GM18868 (cell line): ENCODE measurements around the gene RESP18.

Experiments
- ATAC-seq: cut with Tn5 transposase; IDR thresholded peaks from one replicate; pipeline ENCODE4 v1.9.1; 2021; ENCODE audit warnings: mild to moderate bottlenecking, moderate library complexity; ENCODE audit not compliant: unreplicated experiment

RESP18 gene

GRCh38 chr2:219332542-219332941 is at the start of gene RESP18:
RESP18 (minus strand) TSS chr2:219332744.
- ATAC-seq = no peak

- ATAC-seq = no peak
Observed at GRCh38 chr2:219381448-219381847, 48.9 kb upstream of the RESP18 start.

- no peak for ATAC-seq
Observed at GRCh38 chr2:219380926-219381325, 48.4 kb upstream of the RESP18 start.

GRCh38 chr2:219378163-219378851 is 45.8 kb upstream of the RESP18 start:
- no peak for ATAC-seq

GRCh38 chr2:219369447-219369861 is 36.9 kb upstream of the RESP18 start:
- ATAC-seq = no peak

- no peak for ATAC-seq
Observed at GRCh38 chr2:219368690-219369191, 36.2 kb upstream of the RESP18 start.

GRCh38 chr2:219362524-219363164 is 30.1 kb upstream of the RESP18 start:
- ATAC-seq = peak; percentile 95

GRCh38 chr2:219362072-219362471 is 29.5 kb upstream of the RESP18 start:
- ATAC-seq = peak; percentile 5

- no peak for ATAC-seq
Observed at GRCh38 chr2:219358170-219359075, 25.9 kb upstream of the RESP18 start.

- no peak for ATAC-seq
Observed at GRCh38 chr2:219356834-219357233, 24.3 kb upstream of the RESP18 start.

GRCh38 chr2:219354582-219354981 is 22.0 kb upstream of the RESP18 start:
- no peak for ATAC-seq

GRCh38 chr2:219353129-219353528 is 20.6 kb upstream of the RESP18 start:
- ATAC-seq = no peak

- ATAC-seq = peak; percentile 76
Observed at GRCh38 chr2:219352448-219353023, 20.0 kb upstream of the RESP18 start.

- no peak for ATAC-seq
Observed at GRCh38 chr2:219350710-219351221, 18.2 kb upstream of the RESP18 start.

- no peak for ATAC-seq
Observed at GRCh38 chr2:219350215-219350614, 17.7 kb upstream of the RESP18 start.

- peak; percentile 69 for ATAC-seq
Observed at GRCh38 chr2:219344751-219345430, 12.3 kb upstream of the RESP18 start.

GRCh38 chr2:219335373-219335786 is 2.8 kb upstream of the RESP18 start:
- ATAC-seq = no peak

- ATAC-seq = no peak
Observed at GRCh38 chr2:219334076-219334475, 1.5 kb upstream of the RESP18 start.

- ATAC-seq = no peak
Observed at GRCh38 chr2:219331560-219332213, 857 bp downstream of the RESP18 start.

GRCh38 chr2:219327719-219328118 is 4.8 kb downstream of the RESP18 start:
- no peak for ATAC-seq
